HG03108 (cell line): Measurements from ENCODE around the gene DENND4C.
A peak's percentile ranks its signal among the peaks of the same experiment; 100 is the strongest.
"Not testable (repeated sequence)": the region's sequence is repeated elsewhere in the genome, so short reads cannot be mapped to it uniquely, and the experiment has no call there.

ENCODE experiments used
- ATAC-seq: cut with Tn5 transposase; IDR thresholded peaks from one replicate; pipeline ENCODE4 v1.9.1; 2021; ENCODE audit warnings: moderate library complexity; ENCODE audit not compliant: unreplicated experiment

Gene DENND4C

GRCh38 chr9:19369107-19369506 lies 138.6 kb downstream of the DENND4C start:
- no peak for ATAC-seq

DNA sequence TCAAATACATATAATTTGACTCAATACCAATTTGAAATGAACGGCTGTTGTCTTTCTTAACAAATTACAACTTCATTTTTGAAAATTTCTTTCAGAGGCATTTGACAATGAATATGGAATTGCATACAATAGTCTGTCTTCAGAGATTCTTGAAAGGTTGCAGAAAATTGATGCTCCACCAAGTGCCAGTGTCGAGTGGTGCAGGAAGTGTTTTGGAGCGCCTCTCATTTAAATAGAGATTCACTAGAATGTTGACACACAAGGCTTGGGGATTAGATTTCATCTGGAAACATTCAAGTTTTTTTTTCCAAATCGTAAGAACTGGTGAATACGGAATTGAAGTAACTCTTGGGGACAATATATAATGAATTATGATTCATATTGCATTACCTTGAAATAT lies 141.4 kb downstream of the DENND4C start:
- no peak for ATAC-seq

GRCh38 chr9:19372567-19372966 lies 142.1 kb downstream of the DENND4C start:
- no peak for ATAC-seq

GRCh38 chr9:19373527-19373926 lies 143.0 kb downstream of the DENND4C start:
- ATAC-seq, result no peak

- ATAC-seq, result no peak
Observed at GRCh38 chr9:19375538-19375937, 145.0 kb downstream of the DENND4C start.

GRCh38 chr9:19376931-19377330 lies 146.4 kb downstream of the DENND4C start:
- no peak for ATAC-seq

DNA sequence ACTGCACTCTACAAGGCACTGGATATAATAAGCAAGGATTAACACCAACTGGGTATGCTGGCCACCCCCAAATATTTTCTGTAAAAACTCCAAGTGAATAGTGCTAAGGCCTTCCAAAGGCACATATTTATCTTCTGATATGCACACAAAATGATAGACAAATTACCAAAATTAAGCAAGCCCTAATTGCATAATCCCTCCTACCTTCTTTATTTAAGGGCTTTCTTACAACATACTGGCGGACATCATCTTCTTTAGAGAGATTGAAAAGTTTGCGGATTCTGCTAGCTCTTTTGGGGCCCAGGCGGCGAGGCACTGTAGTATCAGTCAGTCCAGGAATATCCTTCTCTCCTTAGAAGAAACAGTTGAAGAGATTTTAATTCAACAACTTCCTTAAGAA lies 147.7 kb downstream of the DENND4C start:
- no peak for ATAC-seq

- no peak for ATAC-seq
Observed at GRCh38 chr9:19378647-19379046, 148.2 kb downstream of the DENND4C start.

DNA sequence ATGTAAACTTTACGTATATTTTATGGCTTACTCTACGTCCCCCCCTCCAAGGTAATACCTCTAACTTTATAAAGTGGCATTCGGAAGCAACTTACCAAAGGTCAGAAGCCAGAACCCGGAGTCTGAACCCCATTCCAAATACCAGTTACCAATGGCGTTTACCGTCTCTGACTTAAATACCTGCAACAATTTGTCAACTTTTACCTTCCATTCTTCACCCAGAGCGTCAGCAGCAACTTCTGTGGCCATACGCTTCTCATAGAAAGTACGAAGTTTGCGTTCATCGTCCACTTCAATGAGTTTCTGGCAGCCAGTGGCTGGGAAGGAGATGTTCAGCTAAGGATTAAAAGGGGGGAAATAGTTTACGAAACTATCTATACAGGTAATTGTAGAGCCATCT lies 148.8 kb downstream of the DENND4C start:
- ATAC-seq, result no peak

- ATAC-seq, result peak; percentile 35
Observed at GRCh38 chr9:19379697-19380046, 149.2 kb downstream of the DENND4C start.

- no peak for ATAC-seq
Observed at GRCh38 chr9:19380826-19381075, 150.3 kb downstream of the DENND4C start.

DNA sequence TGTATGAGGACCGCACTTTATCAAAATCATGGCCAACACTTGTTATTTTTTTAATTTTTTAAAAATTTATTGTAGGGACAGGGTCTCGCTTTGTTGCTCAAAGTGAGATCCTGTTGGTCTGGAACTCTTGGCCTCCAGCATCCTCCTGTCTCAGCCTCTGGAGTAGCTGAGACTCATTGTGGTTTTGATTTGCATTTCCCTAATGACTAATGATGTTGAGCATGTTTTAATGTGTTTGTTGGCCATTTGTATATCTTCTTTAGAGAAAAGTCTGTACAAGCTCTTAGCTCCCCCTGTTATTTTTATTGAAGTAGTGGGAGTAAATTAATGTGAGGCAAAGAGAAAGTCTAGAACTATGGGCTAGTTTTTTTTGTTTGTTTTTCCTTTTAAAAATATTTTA lies 151.2 kb downstream of the DENND4C start:
- ATAC-seq, result no peak

- ATAC-seq, result not testable (repeated sequence)
Observed at GRCh38 chr9:19385212-19385611, 154.7 kb downstream of the DENND4C start.

DNA sequence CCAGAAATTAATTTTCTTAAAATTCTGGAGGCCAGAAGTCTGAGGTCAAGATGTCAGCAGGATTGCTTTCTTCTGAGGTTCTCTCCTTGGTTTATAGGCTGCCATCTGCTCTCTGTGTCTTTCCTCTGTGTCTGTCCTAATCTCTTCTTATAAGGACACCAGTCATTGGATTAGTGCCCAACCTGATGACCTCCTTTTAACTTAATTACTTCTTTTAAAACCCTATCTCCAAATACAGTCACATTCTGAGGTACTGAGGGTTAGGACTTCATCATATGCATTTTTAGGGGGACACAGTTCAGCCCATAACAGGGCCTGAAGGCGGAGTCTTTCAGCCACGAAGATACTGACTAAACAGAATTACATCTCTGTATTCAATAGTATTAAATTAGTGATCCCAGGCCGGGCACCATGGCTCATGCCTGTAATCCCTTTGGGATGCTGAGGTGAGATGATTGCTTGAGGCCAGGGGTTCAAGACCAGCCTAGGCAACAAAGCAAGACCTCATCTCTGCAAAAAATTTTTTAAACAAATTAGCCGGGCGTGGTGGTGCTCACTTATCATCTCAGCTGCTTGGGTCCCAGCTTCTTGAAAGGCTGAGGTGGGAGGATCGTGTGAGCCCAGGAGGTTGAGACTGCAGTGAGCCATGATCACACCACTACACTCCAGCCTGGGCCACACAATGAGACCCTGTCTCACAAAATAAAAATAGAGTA lies 155.5 kb downstream of the DENND4C start:
- ATAC-seq, result no peak

DNA sequence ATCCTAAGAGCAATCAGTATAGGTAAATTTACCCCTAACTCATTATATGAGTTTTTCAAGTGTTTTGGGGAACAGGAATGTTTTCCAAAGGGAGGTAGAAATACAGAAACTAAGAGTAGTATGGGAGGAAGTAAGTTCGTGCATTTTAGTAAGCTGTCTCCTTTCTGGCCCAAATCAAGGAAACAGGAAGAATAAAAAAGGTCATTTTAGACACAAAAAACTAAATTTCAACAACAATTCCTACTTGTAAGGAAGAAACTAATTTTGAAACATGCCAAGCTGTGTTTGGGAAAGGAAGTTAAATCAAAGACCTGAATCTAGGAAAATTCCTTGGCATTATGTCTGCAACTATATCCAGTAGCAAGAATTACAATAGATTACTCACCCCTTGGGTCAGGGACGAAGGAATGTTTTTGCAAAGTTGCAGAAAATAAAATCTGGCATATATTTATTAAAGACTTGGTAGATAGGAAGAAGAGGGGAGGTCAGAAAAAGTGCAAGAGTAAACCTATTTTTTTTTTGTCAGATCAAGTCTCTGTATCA lies 156.1 kb downstream of the DENND4C start:
- no peak for ATAC-seq

- no peak for ATAC-seq
Observed at GRCh38 chr9:19387317-19387716, 156.8 kb downstream of the DENND4C start.

GRCh38 chr9:19389539-19389938 lies 159.0 kb downstream of the DENND4C start:
- not testable (repeated sequence) for ATAC-seq

DNA sequence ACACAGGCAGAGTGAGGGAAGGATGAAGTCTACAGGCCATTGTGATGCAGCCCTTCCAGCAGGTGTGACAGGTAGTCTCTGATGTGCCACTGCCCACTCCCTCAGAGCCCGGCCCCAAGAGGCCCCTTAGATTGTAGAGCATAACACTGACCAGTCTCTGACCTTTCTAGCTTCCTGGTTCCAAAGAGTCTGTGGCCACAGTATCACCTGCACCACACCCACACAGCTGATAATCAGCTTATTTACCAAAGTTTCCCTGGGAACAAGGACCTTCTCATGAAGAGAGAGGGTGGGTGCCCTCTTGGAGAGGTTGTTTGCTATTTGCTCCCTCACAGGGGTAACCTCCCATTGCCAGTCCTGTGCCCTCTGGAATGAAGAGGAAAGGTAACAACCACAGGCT lies 167.4 kb downstream of the DENND4C start:
- no peak for ATAC-seq

DNA sequence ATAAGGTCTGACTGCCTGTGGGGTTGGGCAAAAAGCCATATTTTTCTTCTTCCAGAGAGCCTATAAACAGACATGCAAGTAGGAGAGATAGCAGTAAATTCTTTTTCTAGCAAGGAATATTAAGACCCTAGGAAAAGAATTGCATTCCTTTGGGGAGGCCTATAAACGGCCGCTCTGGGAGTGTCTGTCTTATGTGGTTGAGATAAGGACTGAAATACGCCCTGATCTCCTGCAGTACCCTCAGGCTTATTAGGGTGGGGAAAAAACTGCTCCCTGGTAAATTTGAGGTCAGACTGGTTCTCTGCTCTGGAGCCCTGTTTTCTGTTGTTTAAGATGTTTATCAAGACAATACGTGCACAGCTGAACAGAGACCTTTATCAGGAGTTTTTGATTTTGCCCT lies 172.7 kb downstream of the DENND4C start:
- not testable (repeated sequence) for ATAC-seq

DNA sequence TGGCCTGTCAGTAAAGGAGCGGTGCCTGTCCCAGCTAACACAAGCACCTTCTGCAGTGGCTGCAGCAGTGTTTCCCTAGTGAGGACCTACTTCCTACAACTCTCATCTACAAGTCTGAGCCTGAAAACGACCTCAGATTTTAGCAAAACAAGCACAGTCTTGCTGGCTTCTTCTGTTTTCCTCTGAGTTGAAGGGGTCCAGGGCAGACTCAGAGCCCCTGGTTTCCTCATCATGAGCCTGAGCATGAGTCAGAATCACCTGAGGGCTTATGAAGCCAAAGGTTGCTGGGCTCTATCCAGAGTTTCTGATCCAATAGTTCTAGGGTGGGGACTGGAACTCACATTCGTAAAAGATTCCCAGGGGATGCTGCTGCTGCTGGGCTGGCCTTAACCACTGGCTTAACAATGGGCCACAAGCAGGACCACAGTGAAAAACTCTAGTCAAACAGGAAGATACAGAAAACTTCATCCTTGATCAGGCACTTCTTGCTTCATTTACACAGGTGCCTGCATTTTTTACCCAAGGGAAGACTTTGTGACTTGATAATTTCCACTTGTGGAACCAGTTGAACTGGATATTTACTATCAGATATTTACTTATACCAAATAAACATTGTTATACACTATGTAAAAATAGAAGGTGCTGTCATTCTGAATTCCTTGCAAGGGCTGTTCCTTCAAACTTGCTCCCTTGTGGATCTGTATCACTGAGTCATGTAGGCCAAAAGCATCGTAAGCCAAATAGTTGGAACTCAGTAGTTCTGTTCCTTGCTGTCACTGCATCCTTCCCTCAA lies 174.0 kb downstream of the DENND4C start:
- no peak for ATAC-seq

DNA sequence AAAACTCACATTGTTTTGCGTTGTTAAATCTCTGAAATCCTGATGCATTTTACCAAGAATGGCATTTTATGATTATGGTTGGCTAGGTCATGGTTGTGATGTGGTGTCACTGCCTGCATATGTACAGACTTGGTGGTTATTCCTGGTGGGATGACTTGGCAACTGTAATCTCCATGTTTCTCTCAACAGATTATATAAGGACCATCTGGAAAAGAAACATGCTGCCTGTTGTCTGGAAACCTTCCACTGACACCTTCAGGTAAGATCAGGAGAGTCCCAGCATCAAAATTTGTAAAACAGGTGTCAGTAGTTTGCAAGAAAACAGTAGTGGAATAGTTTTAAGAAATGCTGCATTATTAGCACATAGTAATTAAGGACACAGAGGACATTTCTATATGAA lies 175.3 kb downstream of the DENND4C start:
- ATAC-seq, result no peak

GRCh38 chr9:19408316-19408692 lies 177.8 kb downstream of the DENND4C start:
- peak; percentile 7 for ATAC-seq
